Stimulated activated naive CD8-positive, alpha-beta T cell treated with anti-CD3 and anti-CD28 coated beads, Interleukin-15, amount 100 ng/mL, for 72 hours (primary cell): Measurements from ENCODE around the gene PARP4.
"Not testable (repeated sequence)": the region's sequence is repeated elsewhere in the genome, so short reads cannot be mapped to it uniquely, and the experiment has no call there.

Experiments used
- ATAC-seq: fragments of 150-1000 bp; cut with Tn5 transposase; 2 replicates; pipeline ENCODE4 v1.10.0; 2021; ENCODE audit warnings: mild to moderate bottlenecking, moderate library complexity
- DNase-seq, 2 donors: peaks; one replicate each; pipeline ENCODE4 v3.0.0; 2021 to 2022
- H3K27ac Mint-ChIP-seq, 2 donors: one replicate each; pipeline ENCODE4 v1.8.0; 2022; ENCODE audit warnings: mild to moderate bottlenecking in 2 of 2, mixed read lengths in 2 of 2, moderate library complexity in 2 of 2
- H3K27me3 Mint-ChIP-seq: one replicate; pipeline ENCODE4 v1.8.0; 2022; ENCODE audit warnings: mixed read lengths
- H3K4me1 Mint-ChIP-seq: one replicate; pipeline ENCODE4 v1.8.0; 2022; ENCODE audit warnings: mild to moderate bottlenecking, mixed read lengths
- H3K4me3 Mint-ChIP-seq, 2 donors: one replicate each; pipeline ENCODE4 v1.8.0; 2022; ENCODE audit warnings: mild to moderate bottlenecking in 2 of 2, mixed read lengths in 2 of 2, moderate library complexity in 1 of 2
- H3K9me3 Mint-ChIP-seq, 2 donors: one replicate each; pipeline ENCODE4 v1.8.0; 2022; ENCODE audit warnings: mixed read lengths in 2 of 2

PARP4 gene

DNA sequence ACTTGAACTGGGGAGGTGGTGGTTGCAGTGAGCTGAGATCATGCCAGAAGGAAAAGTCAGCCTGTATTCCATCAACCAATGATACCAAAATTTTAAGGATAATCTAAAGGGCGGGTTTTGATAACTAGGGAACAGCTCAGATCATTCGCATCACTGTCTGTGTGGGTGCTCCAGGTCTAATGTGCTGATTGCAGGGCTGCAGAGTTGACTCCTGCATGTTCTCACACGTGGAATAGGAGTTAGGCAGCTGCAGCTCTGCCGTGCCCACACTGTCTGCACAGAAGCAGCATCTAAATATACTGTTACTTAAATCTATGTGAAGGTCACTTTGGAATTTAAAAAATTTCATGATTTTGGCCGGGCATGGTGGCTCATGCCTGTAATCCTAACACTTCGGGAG, 4.3 kb upstream of the PARP4 start:
- Mint-ChIP-seq H3K9me3 (no peaks in the 10 kb centered on the region), H3K27me3 (no peaks in the 10 kb centered on the region), H3K27ac (no peak overlapping the region), H3K4me1 (peaks cover 16% of the 10 kb centered on the region), H3K4me3 (no peak overlapping the region)
- DNase-seq: no peak
- no peak for ATAC-seq

- H3K9me3 Mint-ChIP-seq: no peaks in the 10 kb centered on the region
- H3K4me3 Mint-ChIP-seq: peak overlapping the region; percentile 75 to 99
- H3K4me1 Mint-ChIP-seq: peaks cover 37% of the 10 kb centered on the region
- no peaks in the 10 kb centered on the region for H3K27me3 Mint-ChIP-seq
- no peak for ATAC-seq
- peak overlapping the region; percentile 98 to 99 for H3K27ac Mint-ChIP-seq
- no peak for DNase-seq
Observed at GRCh38 chr13:24512908-24513213, 283 bp upstream of the PARP4 start.

GRCh38 chr13:24511816-24512196, 772 bp downstream of the PARP4 start:
- H3K4me3 Mint-ChIP-seq: peak overlapping the region; percentile 75 to 99
- no peaks in the 10 kb centered on the region for H3K27me3 Mint-ChIP-seq
- H3K27ac Mint-ChIP-seq: peak overlapping the region; percentile 98 to 99
- DNase-seq (no peak), ATAC-seq (peak; percentile 41)
- no peaks in the 10 kb centered on the region for H3K9me3 Mint-ChIP-seq
- peaks cover 44% of the 10 kb centered on the region for H3K4me1 Mint-ChIP-seq

DNA sequence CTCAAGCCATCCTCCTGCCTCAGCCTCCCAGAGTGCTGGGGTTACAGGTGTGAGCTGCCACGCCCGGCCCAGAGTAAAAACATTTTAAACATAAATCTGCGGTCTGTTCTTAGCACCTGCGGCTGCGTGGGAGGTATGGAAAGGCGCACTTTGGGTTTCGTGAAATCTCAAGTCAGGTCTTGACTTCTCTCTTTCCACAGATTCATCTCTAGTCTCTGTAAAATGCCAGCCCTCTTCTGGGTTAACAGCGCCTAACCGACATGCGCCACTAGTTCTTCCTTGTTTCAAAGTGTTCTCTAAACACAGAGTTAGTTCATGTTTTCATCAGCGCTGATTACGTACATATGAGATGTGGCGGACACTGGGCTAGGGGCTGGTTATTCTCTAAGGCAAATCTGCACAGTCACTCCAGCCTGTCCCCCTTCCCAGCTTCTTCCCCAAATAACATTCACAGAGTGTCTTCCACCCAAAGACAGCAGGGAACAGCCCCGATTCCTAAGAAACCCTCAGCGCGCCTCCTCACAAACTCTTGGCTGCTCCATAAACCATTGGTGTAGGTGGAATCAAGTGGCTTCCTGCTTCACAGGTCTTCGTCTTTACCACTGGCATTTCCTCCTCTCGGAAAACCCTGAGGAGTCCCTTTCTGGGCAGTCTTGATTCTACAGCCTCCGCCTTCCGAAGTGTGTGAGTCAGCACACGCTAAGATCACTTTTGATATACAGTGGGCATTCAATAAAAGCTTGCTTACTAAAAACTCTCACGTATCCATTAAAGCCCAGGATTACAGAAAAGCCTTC, 1.4 kb downstream of the PARP4 start:
- DNase-seq: peak; percentile 71 to 81
- peaks cover 44% of the 10 kb centered on the region for H3K4me1 Mint-ChIP-seq
- peak overlapping the region; percentile 98 to 99 for H3K27ac Mint-ChIP-seq
- ATAC-seq: peak; percentile 81
- no peaks in the 10 kb centered on the region for H3K9me3 Mint-ChIP-seq
- no peaks in the 10 kb centered on the region for H3K27me3 Mint-ChIP-seq
- peak overlapping the region; percentile 75 to 99 for H3K4me3 Mint-ChIP-seq

DNA sequence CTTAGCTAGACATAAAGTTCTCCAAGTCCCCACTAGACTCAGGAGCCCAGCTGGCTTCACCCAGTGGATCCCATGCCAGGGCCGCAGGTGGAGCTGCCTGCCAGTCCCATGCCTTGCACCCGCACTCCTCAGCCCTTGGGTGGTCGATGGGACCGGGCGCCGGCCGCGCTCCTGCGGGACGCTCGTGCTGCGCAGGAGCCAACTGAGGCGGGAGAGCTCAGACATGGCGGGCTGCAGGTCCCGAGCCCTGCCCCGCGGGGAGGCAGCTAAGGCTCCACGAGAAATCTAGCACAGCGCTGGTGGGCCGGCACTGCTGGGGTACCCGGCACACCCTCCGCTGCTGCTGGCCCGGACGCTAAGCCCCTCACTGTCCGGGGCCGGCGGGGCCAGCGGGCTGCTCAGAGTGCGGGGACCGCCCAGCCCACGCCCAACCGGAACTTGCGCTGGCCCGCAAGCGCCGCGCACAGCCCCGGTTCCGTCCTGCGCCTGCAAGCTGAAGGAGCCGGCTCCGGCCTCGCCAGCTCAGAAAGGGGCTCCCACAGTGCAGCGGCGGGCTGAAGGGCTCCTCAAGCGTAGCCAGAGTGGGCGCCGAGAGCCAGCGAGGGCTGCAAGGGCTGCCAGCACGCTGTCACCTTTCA, 5.8 kb downstream of the PARP4 start:
- Mint-ChIP-seq H3K27ac (no peak overlapping the region), H3K27me3 (no peaks in the 10 kb centered on the region), H3K4me3 (no peak overlapping the region), H3K9me3 (no peaks in the 10 kb centered on the region), H3K4me1 (peaks cover 44% of the 10 kb centered on the region)
- ATAC-seq (no peak), DNase-seq (no peak)

GRCh38 chr13:24506283-24506682, 6.3 kb downstream of the PARP4 start:
- H3K27ac Mint-ChIP-seq: not testable (repeated sequence)

DNA sequence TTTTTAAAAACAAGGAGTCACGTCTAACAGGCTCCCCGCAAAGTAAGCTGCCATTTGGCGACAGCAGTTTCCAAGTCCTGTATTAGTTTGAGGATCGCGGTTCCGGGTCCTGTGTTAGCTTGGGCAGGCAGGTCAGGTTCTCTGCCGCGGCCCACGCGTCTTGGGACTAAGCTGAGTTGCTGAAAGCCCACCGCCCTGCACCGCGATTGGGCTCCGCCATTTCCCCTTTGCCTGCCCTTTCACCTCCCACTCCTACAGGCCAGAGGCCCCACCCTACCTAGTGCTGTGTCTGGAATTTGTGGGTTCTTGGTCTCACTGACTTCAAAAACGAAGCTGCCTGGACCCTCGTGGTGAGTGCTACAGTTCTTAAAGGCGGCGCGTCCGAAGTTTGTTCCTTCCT, 6.8 kb downstream of the PARP4 start:
- H3K27ac Mint-ChIP-seq: no peak overlapping the region
- no peaks in the 10 kb centered on the region for H3K27me3 Mint-ChIP-seq
- ATAC-seq: no peak
- no peaks in the 10 kb centered on the region for H3K9me3 Mint-ChIP-seq
- no peak for DNase-seq
- H3K4me1 Mint-ChIP-seq: peaks cover 43% of the 10 kb centered on the region
- no peak overlapping the region for H3K4me3 Mint-ChIP-seq

More at GRCh38 chr13:24506283-24506682, 6.3 kb downstream of the PARP4 start:
- H3K4me3 Mint-ChIP-seq, ATAC-seq, H3K9me3 Mint-ChIP-seq, DNase-seq, H3K27me3 Mint-ChIP-seq: not testable (repeated sequence)
- peaks cover 42% of the 10 kb centered on the region for H3K4me1 Mint-ChIP-seq

GRCh38 chr13:24505256-24505655, 7.3 kb downstream of the PARP4 start:
- H3K9me3 Mint-ChIP-seq: no peaks in the 10 kb centered on the region
- H3K4me1 Mint-ChIP-seq: peaks cover 42% of the 10 kb centered on the region
- ATAC-seq (no peak), DNase-seq (no peak)
- H3K27me3 Mint-ChIP-seq: no peaks in the 10 kb centered on the region
- no peak overlapping the region for H3K4me3 Mint-ChIP-seq
- H3K27ac Mint-ChIP-seq: no peak overlapping the region

DNA sequence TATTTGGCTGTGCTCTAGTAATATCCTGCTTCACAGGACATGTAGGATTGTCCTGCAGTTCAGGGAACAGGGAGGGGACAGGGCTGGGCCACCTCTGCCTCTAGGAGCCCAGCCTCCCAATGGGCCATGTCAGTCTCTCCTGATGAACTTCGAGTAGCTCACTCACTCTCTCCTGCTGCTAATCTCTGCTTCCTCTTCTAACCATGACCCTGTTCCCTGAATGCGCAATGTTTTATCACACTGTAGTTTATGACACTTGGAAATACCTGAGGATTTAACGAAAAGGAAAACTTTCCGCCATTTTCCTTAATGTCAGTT, 9.2 kb downstream of the PARP4 start:
- peaks cover 29% of the 10 kb centered on the region for H3K4me1 Mint-ChIP-seq
- H3K9me3 Mint-ChIP-seq: no peaks in the 10 kb centered on the region
- ATAC-seq (no peak), DNase-seq (no peak)
- peak overlapping the region in 1 of 2 donors; percentile 76 for H3K27ac Mint-ChIP-seq
- H3K4me3 Mint-ChIP-seq: no peak overlapping the region
- H3K27me3 Mint-ChIP-seq: no peaks in the 10 kb centered on the region

- Mint-ChIP-seq H3K27ac (peak overlapping the region; percentile 29 to 54), H3K9me3 (no peaks in the 10 kb centered on the region), H3K4me1 (peaks cover 29% of the 10 kb centered on the region), H3K4me3 (no peak overlapping the region), H3K27me3 (no peaks in the 10 kb centered on the region)
- DNase-seq (no peak), ATAC-seq (no peak)
Observed at GRCh38 chr13:24502533-24503378, 9.8 kb downstream of the PARP4 start.

DNA sequence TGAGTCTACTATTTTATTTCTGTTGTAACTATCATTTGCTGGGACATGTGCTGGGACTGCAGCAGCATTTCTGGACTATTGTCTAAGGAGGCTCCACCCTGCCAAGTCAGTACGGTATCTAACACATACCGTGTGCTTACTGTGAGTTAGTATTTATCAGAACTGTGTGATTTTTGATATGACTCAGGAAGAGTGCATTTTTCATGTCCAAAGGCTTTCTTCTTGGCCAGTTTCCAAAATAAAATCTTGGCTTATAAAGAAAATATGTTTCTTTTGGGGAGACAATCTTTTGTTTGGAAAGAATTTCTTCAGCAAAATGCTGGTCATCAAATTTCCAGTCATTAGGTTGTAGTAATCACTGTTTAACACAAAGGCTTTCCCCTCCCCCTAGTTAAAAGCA, 11.6 kb downstream of the PARP4 start:
- Mint-ChIP-seq H3K4me1 (peaks cover 22% of the 10 kb centered on the region), H3K9me3 (no peaks in the 10 kb centered on the region), H3K27me3 (no peaks in the 10 kb centered on the region), H3K27ac (no peak overlapping the region), H3K4me3 (no peak overlapping the region)
- ATAC-seq (peak; percentile 75), DNase-seq (no peak)

GRCh38 chr13:24497742-24498141, 14.8 kb downstream of the PARP4 start:
- DNase-seq (no peak), ATAC-seq (no peak)
- Mint-ChIP-seq H3K27me3 (no peaks in the 10 kb centered on the region), H3K27ac (no peak overlapping the region), H3K4me1 (peaks cover 13% of the 10 kb centered on the region), H3K4me3 (no peak overlapping the region), H3K9me3 (no peaks in the 10 kb centered on the region)

DNA sequence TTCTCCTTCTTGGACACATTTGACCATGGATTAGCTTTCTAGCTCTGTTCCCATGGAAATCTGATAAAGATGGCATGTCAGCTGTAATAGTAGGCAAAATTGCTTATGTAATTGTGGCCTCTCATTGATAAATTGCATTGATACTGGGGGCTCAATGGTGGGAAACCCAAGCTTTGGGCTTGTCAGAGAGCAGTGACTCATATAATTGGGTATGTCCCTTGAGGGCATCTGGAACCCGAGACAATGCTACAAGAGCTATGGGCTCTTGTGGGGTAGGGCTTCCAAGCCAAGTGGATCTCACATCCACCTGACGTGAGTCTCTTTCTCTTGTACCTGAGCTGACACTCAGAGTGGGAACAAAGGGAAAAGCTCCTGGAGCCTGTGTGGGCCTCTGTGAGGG, 16.3 kb downstream of the PARP4 start:
- not testable (repeated sequence) for DNase-seq, H3K9me3 Mint-ChIP-seq, H3K27me3 Mint-ChIP-seq, H3K4me1 Mint-ChIP-seq, H3K27ac Mint-ChIP-seq, ATAC-seq, H3K4me3 Mint-ChIP-seq

DNA sequence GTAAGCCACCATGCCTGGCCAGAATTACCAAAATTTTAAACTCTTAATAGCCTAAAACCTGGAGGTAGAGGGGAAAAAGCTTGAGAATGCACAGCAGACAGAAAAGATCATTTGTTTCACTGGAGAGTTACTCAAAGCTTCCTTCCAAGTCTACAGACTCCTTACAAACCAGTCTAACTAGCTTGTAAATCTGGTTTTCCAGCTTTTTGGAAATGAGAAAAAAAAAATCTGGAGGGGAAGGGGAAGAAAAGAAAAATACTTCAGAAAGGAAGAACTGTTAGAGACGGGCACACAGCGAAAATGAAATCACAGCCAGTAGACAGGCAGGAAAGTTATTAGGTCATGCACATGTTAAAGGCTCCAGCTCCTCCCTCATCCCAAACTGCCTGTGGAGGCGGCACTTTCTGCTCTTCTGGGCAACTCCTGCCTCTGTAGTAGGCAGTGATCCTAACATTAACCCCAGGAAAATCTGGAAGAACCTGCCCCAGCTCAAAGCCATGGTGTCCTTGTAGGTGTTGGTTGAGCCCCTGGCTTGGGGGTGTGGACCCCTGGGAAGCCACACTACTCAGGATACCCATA, 17.3 kb downstream of the PARP4 start:
- no peak overlapping the region for H3K27ac Mint-ChIP-seq
- no peak overlapping the region for H3K4me3 Mint-ChIP-seq
- H3K9me3 Mint-ChIP-seq: no peaks in the 10 kb centered on the region
- no peak for ATAC-seq
- no peaks in the 10 kb centered on the region for H3K27me3 Mint-ChIP-seq
- no peaks in the 10 kb centered on the region for H3K4me1 Mint-ChIP-seq
- DNase-seq: no peak

- Mint-ChIP-seq H3K27ac (no peak overlapping the region), H3K4me1 (no peaks in the 10 kb centered on the region), H3K4me3 (no peak overlapping the region), H3K9me3 (no peaks in the 10 kb centered on the region), H3K27me3 (no peaks in the 10 kb centered on the region)
- no peak for DNase-seq
- no peak for ATAC-seq
Observed at GRCh38 chr13:24493356-24493755, 19.2 kb downstream of the PARP4 start.

DNA sequence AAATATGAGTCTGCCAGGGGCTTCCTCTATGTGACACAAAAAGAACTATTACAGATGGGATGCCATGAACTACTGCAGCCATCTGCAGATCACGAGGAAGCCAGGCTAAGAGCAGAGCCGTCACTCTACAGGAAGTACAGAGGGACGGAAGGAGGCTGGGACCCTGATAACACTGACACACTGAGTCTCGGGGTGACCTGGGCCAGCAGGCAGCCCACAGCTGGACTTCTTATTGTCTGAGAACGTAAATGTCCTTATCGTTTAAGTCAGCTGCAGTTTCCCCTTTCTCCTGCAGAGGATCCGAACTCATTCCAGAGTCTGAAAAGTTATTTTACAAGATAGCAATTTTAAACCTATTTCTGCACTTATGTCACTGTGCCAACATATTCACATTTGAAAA, 20.7 kb downstream of the PARP4 start:
- ATAC-seq: no peak
- H3K27me3 Mint-ChIP-seq: no peaks in the 10 kb centered on the region
- peak overlapping the region in 1 of 2 donors; percentile 57 for H3K27ac Mint-ChIP-seq
- H3K9me3 Mint-ChIP-seq: no peaks in the 10 kb centered on the region
- no peaks in the 10 kb centered on the region for H3K4me1 Mint-ChIP-seq
- DNase-seq: no peak
- H3K4me3 Mint-ChIP-seq: no peak overlapping the region
